ENCODE results near the gene ROBO1.

The ROBO1 gene

GRCh38 chr3:79639855-79640254 is 127.9 kb downstream of the ROBO1 start:
- peaks cover 17% of the 10 kb centered on the region for H3K9me3 Mint-ChIP-seq

GRCh38 chr3:79636372-79636771 is 131.4 kb downstream of the ROBO1 start:
- Mint-ChIP-seq H3K27ac (no peak overlapping the region), H3K4me1 (ENCODE audit: low read depth) (no peaks in the 10 kb centered on the region), H3K27me3 (no peaks in the 10 kb centered on the region), H3K9me3 (peaks cover 17% of the 10 kb centered on the region), H3K4me3 (no peak overlapping the region), H3K36me3 (ENCODE audit: low read depth) (no peaks in the 10 kb centered on the region)
- no peak for DNase-seq

More at GRCh38 chr3:79639855-79640254, 127.9 kb downstream of the ROBO1 start:
- Mint-ChIP-seq H3K27ac (no peak overlapping the region), H3K36me3 (ENCODE audit: low read depth) (no peaks in the 10 kb centered on the region), H3K4me3 (no peak overlapping the region), H3K27me3 (no peaks in the 10 kb centered on the region), H3K4me1 (ENCODE audit: low read depth) (no peaks in the 10 kb centered on the region)
- no peak for DNase-seq

GRCh38 chr3:79632842-79633241 is 135.0 kb downstream of the ROBO1 start:
- no peak overlapping the region for H3K27ac Mint-ChIP-seq
- peaks cover 24% of the 10 kb centered on the region for H3K9me3 Mint-ChIP-seq
- H3K4me1 Mint-ChIP-seq (ENCODE audit: low read depth): no peaks in the 10 kb centered on the region
- H3K36me3 Mint-ChIP-seq (ENCODE audit: low read depth): no peaks in the 10 kb centered on the region
- H3K4me3 Mint-ChIP-seq: no peak overlapping the region
- H3K27me3 Mint-ChIP-seq: no peaks in the 10 kb centered on the region
- no peak for DNase-seq

GRCh38 chr3:79618883-79619282 is 148.9 kb downstream of the ROBO1 start:
- Mint-ChIP-seq H3K36me3 (ENCODE audit: low read depth) (no peaks in the 10 kb centered on the region), H3K27ac (no peak overlapping the region), H3K27me3 (no peaks in the 10 kb centered on the region), H3K9me3 (peaks cover 60% of the 10 kb centered on the region), H3K4me1 (ENCODE audit: low read depth) (no peaks in the 10 kb centered on the region), H3K4me3 (no peak overlapping the region)
- no peak for DNase-seq

- H3K9me3 Mint-ChIP-seq: peaks cover 11% of the 10 kb centered on the region
- H3K27me3 Mint-ChIP-seq: no peaks in the 10 kb centered on the region
- no peak overlapping the region for H3K4me3 Mint-ChIP-seq
- no peak for DNase-seq
- H3K27ac Mint-ChIP-seq: no peak overlapping the region
- H3K36me3 Mint-ChIP-seq (ENCODE audit: low read depth): no peaks in the 10 kb centered on the region
- no peaks in the 10 kb centered on the region for H3K4me1 Mint-ChIP-seq (ENCODE audit: low read depth)
Measured at GRCh38 chr3:79606414-79606813, 161.4 kb downstream of the ROBO1 start.

GRCh38 chr3:79604681-79605080 is 163.1 kb downstream of the ROBO1 start:
- Mint-ChIP-seq H3K4me1 (ENCODE audit: low read depth) (no peaks in the 10 kb centered on the region), H3K4me3 (no peak overlapping the region), H3K27ac (no peak overlapping the region), H3K27me3 (no peaks in the 10 kb centered on the region), H3K36me3 (ENCODE audit: low read depth) (no peaks in the 10 kb centered on the region), H3K9me3 (peaks cover 11% of the 10 kb centered on the region)
- DNase-seq: no peak

GRCh38 chr3:79602385-79602784 is 165.4 kb downstream of the ROBO1 start:
- Mint-ChIP-seq H3K36me3 (ENCODE audit: low read depth) (no peaks in the 10 kb centered on the region), H3K27me3 (no peaks in the 10 kb centered on the region), H3K4me3 (no peak overlapping the region)

GRCh38 chr3:79598594-79598993 is 169.2 kb downstream of the ROBO1 start:
- Mint-ChIP-seq H3K27me3 (no peaks in the 10 kb centered on the region), H3K4me1 (ENCODE audit: low read depth) (no peaks in the 10 kb centered on the region), H3K27ac (no peak overlapping the region), H3K4me3 (no peak overlapping the region), H3K9me3 (peaks cover 9% of the 10 kb centered on the region), H3K36me3 (ENCODE audit: low read depth) (no peaks in the 10 kb centered on the region)
- DNase-seq: no peak

More at GRCh38 chr3:79602385-79602784, 165.4 kb downstream of the ROBO1 start:
- Mint-ChIP-seq H3K4me1 (ENCODE audit: low read depth) (no peaks in the 10 kb centered on the region), H3K9me3 (peaks cover 11% of the 10 kb centered on the region), H3K27ac (no peak overlapping the region)
- no peak for DNase-seq

- no peak overlapping the region for H3K4me3 Mint-ChIP-seq
- H3K4me1 Mint-ChIP-seq (ENCODE audit: low read depth): no peaks in the 10 kb centered on the region
- H3K36me3 Mint-ChIP-seq (ENCODE audit: low read depth): no peaks in the 10 kb centered on the region
- DNase-seq: no peak
- H3K27me3 Mint-ChIP-seq: no peaks in the 10 kb centered on the region
- H3K27ac Mint-ChIP-seq: no peak overlapping the region
- H3K9me3 Mint-ChIP-seq: peaks cover 10% of the 10 kb centered on the region
Measured at GRCh38 chr3:79597709-79598108, 170.1 kb downstream of the ROBO1 start.

GRCh38 chr3:79587150-79587549 is 180.6 kb downstream of the ROBO1 start:
- H3K27me3 Mint-ChIP-seq: no peaks in the 10 kb centered on the region
- no peak overlapping the region for H3K4me3 Mint-ChIP-seq
- H3K9me3 Mint-ChIP-seq: peaks cover 2% of the 10 kb centered on the region
- no peak overlapping the region for H3K27ac Mint-ChIP-seq
- H3K4me1 Mint-ChIP-seq (ENCODE audit: low read depth): no peaks in the 10 kb centered on the region
- no peaks in the 10 kb centered on the region for H3K36me3 Mint-ChIP-seq (ENCODE audit: low read depth)
- DNase-seq: no peak

GRCh38 chr3:79586232-79586631 is 181.6 kb downstream of the ROBO1 start:
- no peaks in the 10 kb centered on the region for H3K27me3 Mint-ChIP-seq
- no peak overlapping the region for H3K27ac Mint-ChIP-seq
- no peak overlapping the region for H3K4me3 Mint-ChIP-seq
- peaks cover 5% of the 10 kb centered on the region for H3K9me3 Mint-ChIP-seq
- H3K4me1 Mint-ChIP-seq (ENCODE audit: low read depth): no peaks in the 10 kb centered on the region
- no peaks in the 10 kb centered on the region for H3K36me3 Mint-ChIP-seq (ENCODE audit: low read depth)
- DNase-seq: no peak

GRCh38 chr3:79572930-79573329 is 194.9 kb downstream of the ROBO1 start:
- Mint-ChIP-seq H3K27ac (no peak overlapping the region), H3K4me1 (ENCODE audit: low read depth) (no peaks in the 10 kb centered on the region), H3K27me3 (no peaks in the 10 kb centered on the region), H3K9me3 (peaks cover 2% of the 10 kb centered on the region), H3K36me3 (ENCODE audit: low read depth) (no peaks in the 10 kb centered on the region), H3K4me3 (no peak overlapping the region)
- no peak for DNase-seq

GRCh38 chr3:79568938-79569337 is 198.9 kb downstream of the ROBO1 start:
- Mint-ChIP-seq H3K9me3 (peaks cover 2% of the 10 kb centered on the region), H3K27ac (no peak overlapping the region), H3K4me1 (ENCODE audit: low read depth) (no peaks in the 10 kb centered on the region), H3K27me3 (no peaks in the 10 kb centered on the region), H3K4me3 (no peak overlapping the region), H3K36me3 (ENCODE audit: low read depth) (no peaks in the 10 kb centered on the region)
- DNase-seq: no peak

- H3K4me1 Mint-ChIP-seq (ENCODE audit: low read depth): no peaks in the 10 kb centered on the region
- peaks cover 2% of the 10 kb centered on the region for H3K9me3 Mint-ChIP-seq
- DNase-seq: no peak
- no peaks in the 10 kb centered on the region for H3K27me3 Mint-ChIP-seq
- no peak overlapping the region for H3K27ac Mint-ChIP-seq
- no peak overlapping the region for H3K4me3 Mint-ChIP-seq
- H3K36me3 Mint-ChIP-seq (ENCODE audit: low read depth): no peaks in the 10 kb centered on the region
Measured at GRCh38 chr3:79564192-79564591, 203.6 kb downstream of the ROBO1 start.

- no peak for DNase-seq
- H3K36me3 Mint-ChIP-seq (ENCODE audit: low read depth): no peaks in the 10 kb centered on the region
- no peaks in the 10 kb centered on the region for H3K4me1 Mint-ChIP-seq (ENCODE audit: low read depth)
- H3K4me3 Mint-ChIP-seq: no peak overlapping the region
- H3K9me3 Mint-ChIP-seq: peaks cover 3% of the 10 kb centered on the region
- H3K27ac Mint-ChIP-seq: no peak overlapping the region
- H3K27me3 Mint-ChIP-seq: no peaks in the 10 kb centered on the region
Measured at GRCh38 chr3:79560698-79561097, 207.1 kb downstream of the ROBO1 start.

- Mint-ChIP-seq H3K27ac (no peak overlapping the region), H3K4me1 (ENCODE audit: low read depth) (no peaks in the 10 kb centered on the region), H3K9me3 (peaks cover 3% of the 10 kb centered on the region), H3K4me3 (no peak overlapping the region), H3K36me3 (ENCODE audit: low read depth) (no peaks in the 10 kb centered on the region), H3K27me3 (no peaks in the 10 kb centered on the region)
- DNase-seq: no peak
Measured at GRCh38 chr3:79558943-79559342, 208.9 kb downstream of the ROBO1 start.

Data from activated T-cell treated with anti-CD3 and anti-CD28 coated beads, Interleukin-2, amount 50 U/mL, for 24 hours (primary cell).